HepG2 (cell line): ENCODE results near the gene SH3D19. TPM values are rescaled to one million over a fixed set of nuclear protein-coding genes. Genes with fewer than 3 reads are reported as not detected.

ENCODE experiments used
- ATAC-seq: fragments of 200-7000 bp; cut with Tn5 transposase; 3 replicates; pipeline ENCODE4 v1.9.1; 2020; ENCODE audit warnings: mild to moderate bottlenecking, moderate library complexity
- BruUV-seq: library from RNA; stranded (reverse); fragments of 400-500 nt; replicated peaks from 2 replicates; lab custom pipeline; 2021; lab: Mats Ljungman, UMichigan
- CTCF ChIA-PET: fragments of 300-600 bp; formaldehyde crosslinking; extraction: SDS; loops from one replicate; lab custom pipeline; 2021; ENCODE audit warnings: low total read pairs, inconsistent platforms, low intra/inter-chr PET ratio; lab: Yijun Ruan, JAX
- POLR2A ChIA-PET: fragments of 350-600 bp; sonication (Branson Sonifier 250); formaldehyde crosslinking; loops from one replicate; lab custom pipeline; 2020; ENCODE audit warnings: antibody characterized with exemption, inconsistent platforms; lab: Yijun Ruan, JAX
- DNase-seq: peaks from one replicate; pipeline ENCODE4 v3.0.0-alpha.2; 2015; ENCODE audit warnings: low spot score
- FAIRE-seq: peaks from 3 replicates; lab custom pipeline; 2011; peaks lifted over from hg19 to GRCh38; lab: Jason Lieb, UNC
- H2AFZ ChIP-seq: one replicate; pipeline ENCODE4 v1.6.1; 2011; ENCODE audit warnings: low read length, inconsistent platforms
- H3K27ac ChIP-seq: fragments of 300-600 bp; 3 replicates; pipeline ENCODE4 v1.8.0; 2011; ENCODE audit warnings: mixed run types, mild to moderate bottlenecking, mixed read lengths, low read length, inconsistent platforms; ENCODE audit not compliant: insufficient read depth; ENCODE audit errors: extremely low read length
- H3K27me3 ChIP-seq, 2 experiments: fragments of 200-600 bp in 1 of 2; 2 replicates in 1 of 2; 3 replicates in 1 of 2; pipeline versions ENCODE4 v1.6.0 to v1.8.0; 2011; ENCODE audit warnings: low read length in 2 of 2, mild to moderate bottlenecking in 2 of 2, moderate library complexity in 2 of 2, inconsistent platforms in 1 of 2; ENCODE audit not compliant: insufficient read depth in 2 of 2, control insufficient read depth in 1 of 2
- H3K36me3 ChIP-seq, 2 experiments: fragments of 200-600 bp in 1 of 2; replicated peaks in 1 of 2; 2 replicates in 1 of 2; 3 replicates in 1 of 2; pipeline versions ENCODE4 v1.5.1 to v1.8.0; 2011; ENCODE audit warnings: low read length in 2 of 2, inconsistent platforms in 1 of 2; ENCODE audit not compliant: insufficient read depth in 2 of 2, control insufficient read depth in 1 of 2
- H3K4me1 ChIP-seq: 2 replicates; pipeline ENCODE4 v1.5.1; 2012; ENCODE audit warnings: low read length, inconsistent platforms; ENCODE audit not compliant: insufficient read depth
- H3K4me2 ChIP-seq: 2 replicates; pipeline ENCODE4 v1.6.0; 2011; ENCODE audit warnings: low read depth, low read length, inconsistent platforms
- H3K4me3 ChIP-seq, 3 experiments: fragments of 200-600 bp in 1 of 3; sonication (generic), shearing (Covaris generic) in 1 of 3; replicated peaks in 1 of 3; 2 replicates each; pipeline ENCODE4 v1.5.1; 2011 to 2016; ENCODE audit warnings: low read length in 3 of 3, inconsistent platforms in 2 of 3, low read depth in 2 of 3, mild to moderate bottlenecking in 2 of 3, control low read depth in 1 of 3, mixed read lengths in 1 of 3; ENCODE audit not compliant: insufficient read depth in 1 of 3
- H3K79me2 ChIP-seq: one replicate; pipeline ENCODE4 v1.6.1; 2011; ENCODE audit warnings: low read length, inconsistent platforms; ENCODE audit not compliant: insufficient read depth
- H3K9ac ChIP-seq: 2 replicates; pipeline ENCODE4 v1.6.0; 2011; ENCODE audit warnings: mild to moderate bottlenecking, low read depth, low read length, inconsistent platforms; ENCODE audit not compliant: insufficient read depth
- H3K9me3 ChIP-seq: 2 replicates; pipeline ENCODE4 v1.5.1; 2012; ENCODE audit warnings: mild to moderate bottlenecking, low read length
- H4K20me1 ChIP-seq: 2 replicates; pipeline ENCODE4 v1.6.0; 2011; ENCODE audit warnings: inconsistent platforms, mild to moderate bottlenecking, low read length, moderate library complexity; ENCODE audit not compliant: insufficient read depth
- DMAP1 ChIP-seq: IDR thresholded peaks from 2 replicates; pipeline ENCODE4 v1.6.1; 2016
- HBP1 ChIP-seq: IDR thresholded peaks from 2 replicates; pipeline ENCODE4 v1.6.1; 2016; ENCODE audit warnings: low read depth, control low read depth
- JUNB ChIP-seq: sonication (generic); formaldehyde crosslinking; IDR thresholded peaks from 2 replicates; pipeline ENCODE4 v1.8.0; 2022; ENCODE audit warnings: missing genetic modification reagents, mild to moderate bottlenecking, borderline replicate concordance
- MIER2 ChIP-seq: IDR thresholded peaks from 2 replicates; pipeline ENCODE4 v1.6.1; 2016; ENCODE audit warnings: missing biosample characterization, missing genetic modification reagents
- SYNCRIP ChIP-seq: fragments of 200-400 bp; formaldehyde crosslinking; IDR thresholded peaks from 2 replicates; pipeline ENCODE4 v1.6.1; 2018; ENCODE audit warnings: mild to moderate bottlenecking, low read depth, low read length; ENCODE audit not compliant: insufficient read depth
- ZNF572 ChIP-seq: sonication (generic); formaldehyde crosslinking; IDR thresholded peaks from 2 replicates; pipeline ENCODE4 v1.5.1; 2020; ENCODE audit warnings: mild to moderate bottlenecking, missing genetic modification reagents
- ZNF770 ChIP-seq: sonication (generic); formaldehyde crosslinking; IDR thresholded peaks from 2 replicates; pipeline ENCODE4 v1.5.0; 2020; ENCODE audit warnings: mild to moderate bottlenecking, missing genetic modification reagents
- WGBS: methylation state at CpG from one replicate; pipeline ENCODE4 v1.1.6; 2017; ENCODE audit warnings: low lambda C conversion rate; 5-methylcytosine and 5-hydroxymethylcytosine counted together
- in situ Hi-C: cut with HindIII; loops from 2 replicates; pipeline ENCODE4 v1.10.0; 2017; ENCODE audit warnings: low pct_unique_long_range_greater_than_20kb; ENCODE audit not compliant: extremely low pct_ligation_motif_present
- intact Hi-C: fragments of 100-400 bp; cut with micrococcal nuclease; formaldehyde crosslinking; loops from one replicate; pipeline ENCODE4 v1.10.0; 2022; ENCODE audit not compliant: unreplicated experiment
- polyA plus RNA-seq, 8 experiments: library from polyadenylated mRNA; depleted of rRNA in 3 of 8; stranded (reverse) in 7 of 8; unstranded in 1 of 8; fragments of >200 nt; fragmentation: Illumina TruSeq in 4 of 8; extraction: Trizol in 4 of 8; gene quantifications; 2 replicates each; pipeline versions ENCODE4 v1.2.1 to v1.2.3, GENCODE V29; 2011 to 2016; ENCODE audit warnings: low read depth in 4 of 8, missing spikeins in 1 of 8, mixed read lengths in 1 of 8; ENCODE audit not compliant: insufficient read depth in 1 of 8
- total RNA-seq, 5 experiments: library from RNA; depleted of rRNA; stranded (reverse); fragments of >200 nt; fragmentation: Illumina TruSeq; extraction: Trizol; gene quantifications; 2 replicates each; pipeline ENCODE4 v1.2.3, GENCODE V29; 2016; ENCODE audit warnings: low read depth in 1 of 5

The SH3D19 gene
- total and polyA plus RNA-seq, 2 of the 13 experiments (the other 11 are each of a cell fraction or from before 2014, with no cell fraction given) = 31.2 to 38.0 TPM

GRCh38 chr4:151228189-151229119 is 97.0 kb downstream of the SH3D19 start:
- no peak overlapping the region for H3K27ac ChIP-seq
- H2AFZ ChIP-seq = no peak overlapping the region
- intact Hi-C loops (no loop called here), in situ Hi-C loops (no loop called here)
- ChIA-PET CTCF (no interaction called here), POLR2A (interaction anchor here (1.0 kb wide), 1 partner anchor 21 kb away, joined by 3 read pairs; no protein-coding TSS in a partner anchor)
- no peaks in the 10 kb centered on the region; the same call in 1 of the 2 replicates for H4K20me1 ChIP-seq
- TF ChIP-seq HBP1 (no peak), SYNCRIP (no peak), ZNF770 (peak; percentile 83), MIER2 (no peak), DMAP1 (CRISPR knock-in tag) (no peak), ZNF572 (no peak), JUNB (CRISPR knock-in tag) (no peak)
- no peak overlapping the region for H3K4me3 ChIP-seq
- H3K4me2 ChIP-seq = no peak overlapping the region
- H3K4me1 ChIP-seq = no peaks in the 10 kb centered on the region
- WGBS = 97% methylated on average over 6 of the region's 6 CpGs
- H3K36me3 ChIP-seq = peaks cover 2 to 4% of the 10 kb centered on the region in 2 experiments; a peak in 3 of 5 replicates
- no TSS peak for BruUV-seq
- FAIRE-seq = no peak
- H3K27me3 ChIP-seq = no peaks in the 10 kb centered on the region; a peak in 1 of 5 replicates
- no peak for ATAC-seq
- no peak overlapping the region for H3K9ac ChIP-seq
- DNase-seq = no peak
- H3K9me3 ChIP-seq = no peaks in the 10 kb centered on the region
- peaks cover 31% of the 10 kb centered on the region for H3K79me2 ChIP-seq
